Right lobe of liver (tissue), 6 donors: ENCODE measurements around the gene PDE4A. TPM values are rescaled to one million over a fixed set of nuclear protein-coding genes. Genes with fewer than 3 reads are reported as not detected.

Source experiments
- ATAC-seq, 4 donors: fragments of 200-7000 bp; cut with Tn5 transposase; one replicate each; pipeline ENCODE4 v1.9.1; 2020; ENCODE audit warnings: mild to moderate bottlenecking in 4 of 4, moderate library complexity in 4 of 4
- DNase-seq, 3 donors: peaks; one replicate each; pipeline ENCODE4 v3.0.0-alpha.2; 2020
- H3K27ac ChIP-seq, 3 donors: fragments of 200-600 bp; one replicate each; pipeline ENCODE4 v1.8.0; 2022
- H3K27me3 ChIP-seq, 2 donors: fragments of 200-600 bp; one replicate each; pipeline ENCODE4 v1.8.0; 2022
- H3K36me3 ChIP-seq, 4 donors: fragments of 200-600 bp; sonication (generic) in 1 of 4; one replicate each; pipeline versions ENCODE4 v1.5.1 to v1.8.0; 2017 to 2022; ENCODE audit warnings: control low read depth in 1 of 4
- H3K4me1 ChIP-seq, 4 donors: fragments of 200-600 bp; sonication (generic) in 1 of 4; one replicate each; pipeline versions ENCODE4 v1.5.1 to v1.8.0; 2017 to 2022; ENCODE audit warnings: control low read depth in 1 of 4
- H3K4me3 ChIP-seq, 3 donors: fragments of 200-600 bp; one replicate each; pipeline ENCODE4 v1.8.0; 2022
- H3K9me3 ChIP-seq, 4 donors: fragments of 200-600 bp; sonication (generic) in 1 of 4; one replicate each; pipeline versions ENCODE4 v1.5.1 to v1.8.0; 2017 to 2022; ENCODE audit warnings: control low read depth in 1 of 4
- POLR2A ChIP-seq: fragments of 450-650 bp; IDR thresholded peaks from one replicate; pipeline ENCODE4 v1.6.1; 2017; ENCODE audit warnings: antibody characterized with exemption, mild to moderate bottlenecking
- WGBS: methylation state at CpG from one replicate; pipeline ENCODE4 v1.1.6; 2018; ENCODE audit warnings: low coverage, low lambda C conversion rate; ENCODE audit not compliant: insufficient coverage; ENCODE audit errors: missing lambda C conversion rate; 5-methylcytosine and 5-hydroxymethylcytosine counted together
- intact Hi-C, 2 donors: fragments of 100-400 bp; cut with DNase I; formaldehyde crosslinking; loops; one replicate each; pipeline versions ENCODE4 v1.11.2 to v1.14.1; 2022
- total RNA-seq, 6 experiments: library from RNA; depleted of rRNA in 2 of 6; stranded (reverse); fragments of >200 nt in 2 of 6; fragmentation: NEBNext Ultra II Directional in 3 of 6; extraction: Animal tissue kit (Norgen Biotek cat#: 25700) in 3 of 6; gene quantifications; one replicate each; pipeline versions ENCODE4 v1.1.0 to v1.2.4, GENCODE V29; 2016 to 2023
- TF ChIP-seq, protein P1 (sequence below), 4 donors: fragments of 200-600 bp in 3 of 4; fragments of 450-650 bp in 1 of 4; IDR thresholded peaks; one replicate each; pipeline versions ENCODE4 v1.5.1 to v1.8.0; 2016 to 2022; ENCODE audit warnings: antibody characterized with exemption in 4 of 4, mild to moderate bottlenecking in 2 of 4
- donor health status: DM: no; HTN: yes; CAD: no.
- donor health status: DM: no; HTN: no; CAD: no.
- donor health status: DM: no; HTN: no; CAD: no.
- donor health status: DM: no; HTN: yes; CAD: no.
- donor health status: DM: no; HTN: yes; CAD: no.

Gene PDE4A
- total RNA-seq, 6 experiments from 2014 or later = 1.2 to 5.8 (median 2.7) TPM

DNA sequence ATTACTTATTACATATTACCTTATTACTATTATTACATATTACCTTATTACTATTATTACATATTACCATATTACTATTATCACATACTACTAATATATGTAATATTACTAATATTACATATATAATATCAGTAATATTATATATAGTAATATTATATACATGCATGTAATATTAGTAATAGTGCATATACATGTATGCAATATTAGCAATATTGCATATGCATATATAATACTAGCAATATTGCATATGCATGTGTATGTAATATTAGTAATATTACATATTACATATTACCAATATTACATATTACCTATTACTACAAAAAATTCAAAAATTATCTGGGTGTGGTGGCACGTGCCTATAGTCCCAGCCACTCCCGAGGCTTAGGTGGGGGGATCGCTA, 22.4 kb downstream of the PDE4A start:
- no peak for TF ChIP-seq POLR2A
- TF ChIP-seq, protein P1, sequence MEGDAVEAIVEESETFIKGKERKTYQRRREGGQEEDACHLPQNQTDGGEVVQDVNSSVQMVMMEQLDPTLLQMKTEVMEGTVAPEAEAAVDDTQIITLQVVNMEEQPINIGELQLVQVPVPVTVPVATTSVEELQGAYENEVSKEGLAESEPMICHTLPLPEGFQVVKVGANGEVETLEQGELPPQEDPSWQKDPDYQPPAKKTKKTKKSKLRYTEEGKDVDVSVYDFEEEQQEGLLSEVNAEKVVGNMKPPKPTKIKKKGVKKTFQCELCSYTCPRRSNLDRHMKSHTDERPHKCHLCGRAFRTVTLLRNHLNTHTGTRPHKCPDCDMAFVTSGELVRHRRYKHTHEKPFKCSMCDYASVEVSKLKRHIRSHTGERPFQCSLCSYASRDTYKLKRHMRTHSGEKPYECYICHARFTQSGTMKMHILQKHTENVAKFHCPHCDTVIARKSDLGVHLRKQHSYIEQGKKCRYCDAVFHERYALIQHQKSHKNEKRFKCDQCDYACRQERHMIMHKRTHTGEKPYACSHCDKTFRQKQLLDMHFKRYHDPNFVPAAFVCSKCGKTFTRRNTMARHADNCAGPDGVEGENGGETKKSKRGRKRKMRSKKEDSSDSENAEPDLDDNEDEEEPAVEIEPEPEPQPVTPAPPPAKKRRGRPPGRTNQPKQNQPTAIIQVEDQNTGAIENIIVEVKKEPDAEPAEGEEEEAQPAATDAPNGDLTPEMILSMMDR (IDR thresholded peaks at IDR 0.05) = no peak
- no peaks in the 10 kb centered on the region for H3K27me3 ChIP-seq
- H3K27ac ChIP-seq = no peak overlapping the region
- WGBS = 89% methylated on average over 3 of the region's 3 CpGs
- ATAC-seq = no peak
- DNase-seq = no peak
- H3K4me1 ChIP-seq = no peaks in the 10 kb centered on the region
- intact Hi-C loops = no loop called here
- H3K4me3 ChIP-seq = no peak overlapping the region
- H3K9me3 ChIP-seq = no peaks in the 10 kb centered on the region
- H3K36me3 ChIP-seq = no peaks in the 10 kb centered on the region

DNA sequence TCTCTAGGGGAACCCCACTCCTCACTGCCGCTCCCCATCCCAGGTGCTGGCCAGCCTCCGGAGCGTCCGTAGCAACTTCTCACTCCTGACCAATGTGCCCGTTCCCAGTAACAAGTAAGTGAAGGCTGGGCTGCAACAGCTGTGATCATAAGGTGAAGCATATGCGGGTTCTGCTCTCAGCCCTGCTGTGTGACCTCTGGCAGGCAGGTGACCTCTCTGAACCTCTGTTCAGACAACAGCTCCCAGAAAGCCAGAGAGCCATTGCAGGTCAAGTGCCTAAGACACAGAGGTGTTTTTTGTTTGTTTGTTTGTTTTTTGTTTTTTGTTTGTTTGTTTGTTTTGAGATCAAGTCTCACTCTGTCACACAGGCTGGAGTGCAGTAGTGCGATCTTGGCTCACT, 28.7 kb downstream of the PDE4A start:
- no peaks in the 10 kb centered on the region for H3K36me3 ChIP-seq
- H3K9me3 ChIP-seq = no peaks in the 10 kb centered on the region
- no peak for ATAC-seq
- TF ChIP-seq POLR2A = no peak
- TF ChIP-seq, protein P1 (IDR thresholded peaks at IDR 0.05) = no peak
- DNase-seq = no peak
- no peak overlapping the region for H3K4me3 ChIP-seq
- 73% methylated on average over 2 of the region's 7 CpGs for WGBS
- intact Hi-C loops = no loop called here
- no peaks in the 10 kb centered on the region for H3K27me3 ChIP-seq
- H3K4me1 ChIP-seq = no peaks in the 10 kb centered on the region
- H3K27ac ChIP-seq = no peak overlapping the region

DNA sequence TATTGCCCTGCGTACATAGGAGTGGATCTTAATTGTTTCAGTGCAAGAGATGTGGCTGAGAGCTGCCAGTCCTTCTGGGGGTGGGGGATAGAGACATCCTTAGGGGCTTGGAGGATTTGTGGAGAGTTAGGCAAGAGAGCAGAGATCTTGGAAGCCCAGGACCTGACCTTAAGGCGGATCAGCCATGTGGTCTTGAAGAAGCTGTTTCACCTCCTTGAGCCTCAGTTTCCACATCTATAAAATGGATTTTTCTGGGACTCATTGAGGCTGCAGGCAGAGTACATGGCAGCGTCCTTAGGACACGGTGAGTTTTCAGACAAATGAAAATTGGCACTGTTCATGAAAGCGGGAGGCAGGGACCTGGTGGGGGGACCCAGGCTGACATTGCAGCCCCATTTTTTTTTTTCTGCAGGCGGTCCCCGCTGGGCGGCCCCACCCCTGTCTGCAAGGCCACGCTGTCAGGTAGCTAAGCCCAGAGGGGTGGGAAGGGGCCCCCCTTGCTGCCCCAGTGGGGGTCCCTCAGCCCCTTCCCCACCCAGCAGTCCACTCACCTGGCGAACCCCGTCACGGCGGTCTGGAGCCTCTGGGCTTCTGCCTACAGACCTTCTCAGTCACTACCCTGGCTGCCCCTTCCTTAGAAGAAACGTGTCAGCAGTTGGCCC, 30.0 kb downstream of the PDE4A start:
- DNase-seq (no peak), ATAC-seq (no peak)
- no peaks in the 10 kb centered on the region for H3K4me1 ChIP-seq
- no peak overlapping the region for H3K4me3 ChIP-seq
- intact Hi-C loops = no loop called here
- H3K27me3 ChIP-seq = no peaks in the 10 kb centered on the region
- no peaks in the 10 kb centered on the region for H3K36me3 ChIP-seq
- TF ChIP-seq, protein P1 (IDR thresholded peaks at IDR 0.05) = no peak
- TF ChIP-seq POLR2A = no peak
- no peak overlapping the region for H3K27ac ChIP-seq
- WGBS = 100% methylated on average over 2 of the region's 14 CpGs
- H3K9me3 ChIP-seq = no peaks in the 10 kb centered on the region

DNA sequence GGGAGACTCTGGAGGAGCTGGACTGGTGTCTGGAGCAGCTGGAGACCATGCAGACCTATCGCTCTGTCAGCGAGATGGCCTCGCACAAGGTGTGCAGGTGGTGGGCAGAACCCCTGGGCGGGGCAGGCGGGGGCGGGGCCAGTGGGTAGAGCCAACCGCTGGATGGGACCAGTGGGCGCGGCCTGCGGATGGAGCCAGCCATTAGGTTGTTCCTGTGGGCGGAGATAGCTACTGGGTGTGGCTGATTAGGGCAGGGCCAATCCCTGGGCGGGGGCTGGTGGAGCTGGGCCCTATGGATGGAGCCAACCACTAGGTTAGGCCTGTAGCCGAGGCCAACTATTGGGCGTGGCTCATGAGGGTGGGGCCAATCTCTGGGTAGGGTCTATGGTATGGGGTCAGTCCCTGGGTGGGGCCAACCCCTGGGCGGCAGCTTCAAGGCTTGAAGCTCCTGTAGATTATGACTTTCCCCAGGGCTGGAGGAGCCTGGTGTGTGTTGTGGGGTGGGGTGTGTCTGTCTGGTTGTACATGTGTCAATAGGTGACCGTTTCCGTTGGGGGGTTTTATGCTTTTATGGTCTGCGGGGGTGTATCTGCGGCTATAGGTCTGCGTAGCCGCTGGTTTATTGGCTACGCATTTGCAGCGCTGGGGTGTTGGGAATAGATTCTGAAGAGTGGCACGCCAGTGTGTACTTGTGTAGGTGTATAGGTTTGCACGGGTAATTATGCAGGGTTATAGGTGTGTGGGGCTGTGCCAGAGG, 30.7 kb downstream of the PDE4A start:
- ATAC-seq = peak in 1 of 4 donors; percentile 7
- Histone ChIP-seq H3K27ac (no peak overlapping the region), H3K36me3 (no peaks in the 10 kb centered on the region), H3K4me1 (no peaks in the 10 kb centered on the region), H3K9me3 (no peaks in the 10 kb centered on the region), H3K27me3 (no peaks in the 10 kb centered on the region), H3K4me3 (no peak overlapping the region)
- intact Hi-C loops = no loop called here
- WGBS = 91% methylated on average over 8 of the region's 25 CpGs
- DNase-seq = no peak
- no peak for TF ChIP-seq POLR2A
- TF ChIP-seq, protein P1 (IDR thresholded peaks at IDR 0.05) = no peak
